H1 (cell line): ENCODE measurements around the gene LPP. TPM values are rescaled to one million over a fixed set of nuclear protein-coding genes. Genes with fewer than 3 reads are reported as not detected.

ENCODE experiments used
- CTCF ChIA-PET: fragments of 300-600 bp; sonication (Branson Sonifier 250); formaldehyde crosslinking; loops from one replicate; lab custom pipeline; 2021; ENCODE audit not compliant: partially characterized antibody; lab: Charles Lee
- POLR2A ChIA-PET: fragments of 300-600 bp; sonication (Branson Sonifier 250); formaldehyde crosslinking; loops from one replicate; lab custom pipeline; 2021; ENCODE audit warnings: inconsistent platforms; ENCODE audit not compliant: partially characterized antibody; lab: Charles Lee
- DNase-seq, 2 experiments: peaks; one replicate each; pipeline versions ENCODE4 v3.0.0 to v3.0.0-alpha.2; 2010 to 2022; ENCODE audit warnings: low spot score in 2 of 2, low read depth in 1 of 2, mixed read lengths in 1 of 2
- FAIRE-seq: peaks from 2 replicates; lab custom pipeline; 2011; peaks lifted over from hg19 to GRCh38; lab: Jason Lieb, UNC
- H2AFZ ChIP-seq: 2 replicates; pipeline ENCODE4 v1.8.1; 2012; ENCODE audit warnings: low read length, inconsistent platforms
- H2AK5ac ChIP-seq: 2 replicates; pipeline ENCODE4 v1.6.1; 2013; ENCODE audit warnings: low read depth, low read length
- H2BK120ac ChIP-seq: replicated peaks from 2 replicates; pipeline ENCODE3; 2013; ENCODE audit warnings: low read depth, low read length, inconsistent platforms
- H2BK12ac ChIP-seq: 2 replicates; pipeline ENCODE4 v1.6.1; 2013; ENCODE audit warnings: low read depth, low read length
- H2BK15ac ChIP-seq: 2 replicates; pipeline ENCODE4 v1.6.1; 2013; ENCODE audit warnings: low read length
- H2BK20ac ChIP-seq: 2 replicates; pipeline ENCODE4 v1.6.1; 2013; ENCODE audit warnings: low read length
- H2BK5ac ChIP-seq: 2 replicates; pipeline ENCODE4 v1.6.1; 2013; ENCODE audit warnings: low read depth, low read length
- H3K14ac ChIP-seq: 2 replicates; pipeline ENCODE4 v1.6.1; 2013; ENCODE audit warnings: inconsistent platforms; ENCODE audit not compliant: insufficient read length
- H3K18ac ChIP-seq: 2 replicates; pipeline ENCODE4 v1.6.1; 2013; ENCODE audit warnings: low read length; ENCODE audit errors: extremely low read depth
- H3K23ac ChIP-seq: 2 replicates; pipeline ENCODE4 v1.6.1; 2013; ENCODE audit warnings: inconsistent platforms; ENCODE audit not compliant: insufficient read length
- H3K23me2 ChIP-seq: 2 replicates; pipeline ENCODE4 v1.6.1; 2013; ENCODE audit warnings: low read depth, low read length
- H3K27ac ChIP-seq: 2 replicates; pipeline ENCODE4 v1.6.1; 2011; ENCODE audit warnings: low read depth, low read length, inconsistent platforms
- H3K27me3 ChIP-seq, 4 experiments: replicated peaks in 1 of 4; 1 replicate in 1 of 4; 2 replicates in 3 of 4; pipeline versions ENCODE4 v1.6.1 to v1.8.1; 2011 to 2013; ENCODE audit warnings: low read length in 3 of 4, mild to moderate bottlenecking in 3 of 4, inconsistent platforms in 2 of 4, mixed read lengths in 2 of 4, moderate library complexity in 1 of 4; ENCODE audit not compliant: control insufficient read depth in 3 of 4, insufficient read depth in 3 of 4; ENCODE audit errors: extremely low read depth in 1 of 4
- H3K36me3 ChIP-seq, 4 experiments: 2 replicates each; pipeline versions ENCODE4 v1.6.1 to v1.8.1; 2011 to 2013; ENCODE audit warnings: mild to moderate bottlenecking in 4 of 4, low read length in 3 of 4, moderate library complexity in 2 of 4, control low read depth in 1 of 4, inconsistent platforms in 1 of 4; ENCODE audit not compliant: insufficient read depth in 4 of 4, control insufficient read depth in 2 of 4
- H3K4ac ChIP-seq: replicated peaks from 2 replicates; pipeline ENCODE3; 2013; ENCODE audit warnings: low read length, low read depth, mixed read lengths, inconsistent platforms; ENCODE audit not compliant: insufficient read length
- H3K4me1 ChIP-seq, 4 experiments: replicated peaks in 1 of 4; 1 replicate in 1 of 4; 2 replicates in 3 of 4; pipeline versions ENCODE4 v1.6.1 to v1.8.1; 2011 to 2013; ENCODE audit warnings: low read length in 3 of 4, inconsistent platforms in 2 of 4, mixed read lengths in 1 of 4; ENCODE audit not compliant: insufficient read depth in 4 of 4, control insufficient read depth in 3 of 4
- H3K4me2 ChIP-seq, 2 experiments: 2 replicates each; pipeline versions ENCODE4 v1.6.1 to v1.8.1; 2011 to 2013; ENCODE audit warnings: low read depth in 2 of 2, low read length in 2 of 2, control low read depth in 1 of 2, inconsistent platforms in 1 of 2, mild to moderate bottlenecking in 1 of 2; ENCODE audit not compliant: insufficient read depth in 1 of 2
- H3K4me3 ChIP-seq, 4 experiments: fragments of 200-600, 300-600 bp in 1 of 4; sonication (generic), shearing (Covaris generic), sonication (Bioruptor Twin) in 1 of 4; 2 replicates each; pipeline versions ENCODE4 v1.5.1 to v1.8.1; 2011 to 2016; ENCODE audit warnings: low read length in 4 of 4, low read depth in 3 of 4, control low read depth in 2 of 4, inconsistent platforms in 2 of 4, mild to moderate bottlenecking in 2 of 4, mixed read lengths in 1 of 4, moderate library complexity in 1 of 4; ENCODE audit not compliant: insufficient read depth in 2 of 4; ENCODE audit errors: extremely low read depth in 1 of 4
- H3K56ac ChIP-seq: replicated peaks from 2 replicates; pipeline ENCODE3; 2013; ENCODE audit warnings: low read depth, mild to moderate bottlenecking, mixed read lengths, low read length, inconsistent platforms; ENCODE audit not compliant: insufficient read length
- H3K79me1 ChIP-seq: 2 replicates; pipeline ENCODE4 v1.6.1; 2013; ENCODE audit warnings: low read depth, low read length, control low read depth
- H3K79me2 ChIP-seq, 2 experiments: 2 replicates each; pipeline versions ENCODE4 v1.6.1 to v1.8.1; 2012 to 2013; ENCODE audit warnings: low read length in 2 of 2, mild to moderate bottlenecking in 2 of 2, inconsistent platforms in 1 of 2; ENCODE audit not compliant: insufficient read depth in 2 of 2, control insufficient read depth in 1 of 2
- H3K9ac ChIP-seq, 4 experiments: replicated peaks in 1 of 4; 1 replicate in 1 of 4; 2 replicates in 3 of 4; pipeline versions ENCODE4 v1.6.1 to v1.8.1; 2011 to 2013; ENCODE audit warnings: low read depth in 3 of 4, low read length in 3 of 4, control low read depth in 2 of 4, mild to moderate bottlenecking in 2 of 4, moderate library complexity in 2 of 4, inconsistent platforms in 1 of 4; ENCODE audit errors: extremely low read depth in 1 of 4
- H3K9me3 ChIP-seq, 2 experiments: 2 replicates each; pipeline versions ENCODE4 v1.6.1 to v1.8.1; 2012 to 2013; ENCODE audit warnings: mild to moderate bottlenecking in 2 of 2, moderate library complexity in 2 of 2, control low read depth in 1 of 2, inconsistent platforms in 1 of 2, low read depth in 1 of 2, low read length in 1 of 2, mixed read lengths in 1 of 2; ENCODE audit not compliant: insufficient read depth in 2 of 2
- H4K20me1 ChIP-seq, 2 experiments: replicated peaks in 1 of 2; 2 replicates each; pipeline versions ENCODE3 to v1.8.1; 2011 to 2013; ENCODE audit warnings: inconsistent platforms in 2 of 2, low read length in 2 of 2, mild to moderate bottlenecking in 1 of 2; ENCODE audit not compliant: insufficient read depth in 2 of 2, control insufficient read depth in 1 of 2
- H4K5ac ChIP-seq: 2 replicates; pipeline ENCODE4 v1.6.1; 2013; ENCODE audit warnings: low read length, low read depth, mixed read lengths, inconsistent platforms; ENCODE audit not compliant: insufficient read length
- H4K8ac ChIP-seq: 2 replicates; pipeline ENCODE4 v1.8.0; 2013; ENCODE audit warnings: mild to moderate bottlenecking, moderate library complexity, low read length, inconsistent platforms; ENCODE audit not compliant: insufficient read depth; ENCODE audit errors: extremely low read depth
- H4K91ac ChIP-seq: replicated peaks from 2 replicates; pipeline ENCODE3; 2013; ENCODE audit warnings: low read length, mixed read lengths, inconsistent platforms; ENCODE audit not compliant: insufficient read length
- BRCA1 ChIP-seq: IDR thresholded peaks from 2 replicates; pipeline ENCODE4 v1.6.1; 2012; ENCODE audit warnings: low read depth, low read length, improper control_type of control experiment
- CBX5 ChIP-seq: fragments of 300-800, 300-1000 bp; sonication (generic); IDR thresholded peaks from 2 replicates; pipeline ENCODE4 v1.7.1; 2016; ENCODE audit warnings: antibody characterized with exemption, low read length, low read depth
- CBX8 ChIP-seq: fragments of 300-800, 300-1000 bp; sonication (generic); IDR thresholded peaks from 2 replicates; pipeline ENCODE4 v1.7.1; 2016; ENCODE audit warnings: low read depth, low read length, borderline replicate concordance
- CHD2 ChIP-seq: IDR thresholded peaks from 2 replicates; pipeline ENCODE4 v1.6.1; 2012; ENCODE audit warnings: low read length, improper control_type of control experiment
- GTF2F1 ChIP-seq: IDR thresholded peaks from 2 replicates; pipeline ENCODE4 v1.6.1; 2012; ENCODE audit warnings: low read depth, low read length, improper control_type of control experiment, borderline replicate concordance
- NANOG ChIP-seq: IDR thresholded peaks from 2 replicates; pipeline ENCODE4 v1.6.1; 2011; ENCODE audit warnings: low read length, low read depth, mild to moderate bottlenecking, inconsistent platforms; ENCODE audit not compliant: insufficient read depth, poor library complexity, severe bottlenecking
- PHF8 ChIP-seq: fragments of 200-600 bp; sonication (generic); conservative IDR thresholded peaks from 2 replicates; pipeline ENCODE4 v1.7.1; 2012; ENCODE audit warnings: low read depth, mild to moderate bottlenecking, inconsistent platforms, low read length, moderate library complexity
- POU5F1 ChIP-seq: IDR thresholded peaks from 2 replicates; pipeline ENCODE4 v1.6.1; 2011; ENCODE audit warnings: low read depth, mild to moderate bottlenecking, low read length, moderate library complexity
- SIN3A ChIP-seq, 2 experiments: IDR thresholded peaks in 1 of 2; conservative IDR thresholded peaks in 1 of 2; 2 replicates each; pipeline ENCODE4 v1.6.1; 2011 to 2012; ENCODE audit warnings: low read length in 2 of 2, improper control_type of control experiment in 1 of 2, low read depth in 1 of 2, mild to moderate bottlenecking in 1 of 2
- SP4 ChIP-seq: IDR thresholded peaks from 2 replicates; pipeline ENCODE4 v1.6.1; 2012; ENCODE audit warnings: low read length, inconsistent platforms
- SUZ12 ChIP-seq: fragments of 200-600 bp; sonication (generic); IDR thresholded peaks from 2 replicates; pipeline ENCODE4 v1.6.1; 2012; ENCODE audit warnings: mild to moderate bottlenecking, inconsistent platforms, low read length, moderate library complexity, mixed read lengths
- USF2 ChIP-seq: IDR thresholded peaks from 2 replicates; pipeline ENCODE4 v1.6.1; 2011; ENCODE audit warnings: low read length, improper control_type of control experiment
- ZNF274 ChIP-seq: IDR thresholded peaks from 2 replicates; pipeline ENCODE4 v1.7.0; 2012; ENCODE audit warnings: low read length, borderline replicate concordance; ENCODE audit errors: extremely low read depth
- polyA plus RNA-seq, 7 experiments: library from polyadenylated mRNA; depleted of rRNA in 3 of 7; stranded (reverse) in 5 of 7; unstranded in 2 of 7; fragments of >200 nt in 5 of 7; fragments of 200-250 nt in 2 of 7; gene quantifications; 1 replicate in 5 of 7; 2 replicates in 1 of 7; 4 replicates in 1 of 7; pipeline versions ENCODE4 v1.2.1 to v1.2.3, GENCODE V29; 2011 to 2013; ENCODE audit warnings: missing spikeins in 2 of 7, mixed read lengths in 2 of 7
- total RNA-seq: library from RNA; stranded (reverse); fragmentation: NEBNext Ultra II Directional; extraction: Animal tissue kit (Norgen Biotek cat#: 25700); gene quantifications from 2 replicates; pipeline ENCODE4 v1.2.1, GENCODE V29; 2021

The LPP gene
- total and polyA plus RNA-seq, 2 of the 8 experiments (the other 6 are each of a cell fraction or from before 2014, with no cell fraction given) = 10.0 to 53.3 TPM

GRCh38 chr3:188168648-188169047 is 14.7 kb downstream of the LPP start:
- H3K4me1 ChIP-seq = peaks cover 0 to 5% (median 0%) of the 10 kb centered on the region in 4 experiments; a peak in 2 of 7 replicates
- no peak overlapping the region for H4K5ac ChIP-seq
- no peak for FAIRE-seq
- no peak overlapping the region for H4K8ac ChIP-seq
- H3K14ac ChIP-seq = no peak overlapping the region
- TF ChIP-seq SUZ12 (no peak), GTF2F1 (no peak), SP4 (no peak), NANOG (no peak), CHD2 (no peak), BRCA1 (no peak), CBX8 (no peak), ZNF274 (no peak), SIN3A (conservative IDR thresholded peaks at IDR 0.05 in 1 of 2, IDR thresholded peaks at IDR 0.05 in 1 of 2; ENCODE audit: low read depth in 1 of 2, low read length in 2 of 2) (no peak), POU5F1 (no peak), USF2 (no peak), CBX5 (no peak), PHF8 (no peak)
- H3K27me3 ChIP-seq = no peaks in the 10 kb centered on the region
- no peak overlapping the region for H2AFZ ChIP-seq
- no peak overlapping the region for H2BK20ac ChIP-seq
- H2AK5ac ChIP-seq = no peak overlapping the region
- no peak overlapping the region for H2BK12ac ChIP-seq
- H3K9me3 ChIP-seq = no peaks in the 10 kb centered on the region
- no peaks in the 10 kb centered on the region for H3K23me2 ChIP-seq
- peaks cover 0 to 70% of the 10 kb centered on the region in 2 experiments; a peak in 3 of 4 replicates for H3K79me2 ChIP-seq
- H3K79me1 ChIP-seq = peaks cover 5% of the 10 kb centered on the region; the same call in 1 of the 2 replicates
- H3K18ac ChIP-seq = no peak overlapping the region
- no peak overlapping the region for H3K4me3 ChIP-seq
- H2BK120ac ChIP-seq = no peak overlapping the region
- H2BK5ac ChIP-seq = no peak overlapping the region
- H3K36me3 ChIP-seq = no peaks in the 10 kb centered on the region
- H3K9ac ChIP-seq = no peak overlapping the region; a peak in 1 of 7 replicates
- no peak overlapping the region for H3K4me2 ChIP-seq
- no peak overlapping the region for H2BK15ac ChIP-seq
- no peak overlapping the region for H3K4ac ChIP-seq
- no peak overlapping the region for H4K91ac ChIP-seq
- no peak overlapping the region for H3K56ac ChIP-seq
- CTCF ChIA-PET = no interaction called here
- DNase-seq = no peak
- POLR2A ChIA-PET = interaction anchor here (0.8 to 1.2 kb wide), 3 partner anchors 14 to 423 kb away, joined by 3 read pairs; partner anchors contain the start of gene BCL6
- H3K23ac ChIP-seq = no peak overlapping the region
- no peak overlapping the region for H3K27ac ChIP-seq
- H4K20me1 ChIP-seq = no peaks in the 10 kb centered on the region
